Osteoblast (primary cell): ENCODE measurements around the gene ATL2. TPM values are rescaled to one million over a fixed set of nuclear protein-coding genes. Genes with fewer than 3 reads are reported as not detected.
A peak's percentile ranks its signal among the peaks of the same experiment; 100 is the strongest.
"Not testable (repeated sequence)": the region's sequence is repeated elsewhere in the genome, so short reads cannot be mapped to it uniquely, and the experiment has no call there.

ENCODE experiments used
- DNase-seq: peaks from one replicate; pipeline ENCODE4 v3.0.0; 2011; ENCODE audit warnings: low spot score, mixed read lengths; ENCODE audit not compliant: insufficient read length; ENCODE audit errors: missing footprints
- H2AFZ ChIP-seq: 2 replicates; pipeline ENCODE4 v1.6.0; 2011; ENCODE audit warnings: mild to moderate bottlenecking, low read length
- H3K27ac ChIP-seq: 2 replicates; pipeline ENCODE4 v1.5.1; 2011; ENCODE audit warnings: mild to moderate bottlenecking, low read depth, low read length, moderate library complexity
- H3K27me3 ChIP-seq: 2 replicates; pipeline ENCODE4 v1.6.0; 2012; ENCODE audit warnings: mild to moderate bottlenecking, control low read depth, inconsistent platforms, low read length, moderate library complexity; ENCODE audit not compliant: insufficient read depth
- H3K36me3 ChIP-seq: 2 replicates; pipeline ENCODE4 v1.5.1; 2011; ENCODE audit warnings: mild to moderate bottlenecking, low read length, control low read depth, moderate library complexity; ENCODE audit not compliant: insufficient read depth
- H3K4me1 ChIP-seq: 2 replicates; pipeline ENCODE4 v1.5.1; 2011; ENCODE audit warnings: mild to moderate bottlenecking, low read length, control low read depth, moderate library complexity; ENCODE audit not compliant: insufficient read depth
- H3K4me2 ChIP-seq: 2 replicates; pipeline ENCODE4 v1.6.0; 2011; ENCODE audit warnings: mild to moderate bottlenecking, low read length; ENCODE audit not compliant: insufficient read depth
- H3K4me3 ChIP-seq: fragments of 200-600 bp; sonication (generic); 3 replicates; pipeline ENCODE4 v1.5.1; 2012; ENCODE audit warnings: mild to moderate bottlenecking, low read length, inconsistent platforms; ENCODE audit not compliant: insufficient read depth
- H3K79me2 ChIP-seq: 2 replicates; pipeline ENCODE4 v1.6.0; 2012; ENCODE audit warnings: mild to moderate bottlenecking, low read length, control low read depth, inconsistent platforms; ENCODE audit not compliant: insufficient read depth
- H3K9me3 ChIP-seq: 2 replicates; pipeline ENCODE4 v1.5.1; 2011; ENCODE audit warnings: low read depth, low read length, control low read depth
- H4K20me1 ChIP-seq: 2 replicates; pipeline ENCODE4 v1.6.0; 2012; ENCODE audit warnings: mild to moderate bottlenecking, low read length, control low read depth; ENCODE audit not compliant: insufficient read depth
- CTCF ChIP-seq: IDR thresholded peaks from 2 replicates; pipeline ENCODE4 v1.5.1; 2011; ENCODE audit warnings: mild to moderate bottlenecking, low read depth, low read length, moderate library complexity; ENCODE audit errors: extremely low read depth
- total RNA-seq: library from RNA; depleted of rRNA; stranded (reverse); fragments of >200 nt; gene quantifications from 2 replicates; pipeline ENCODE4 v1.2.3, GENCODE V29; 2012

ATL2 gene
- total RNA-seq, 1 donor = 64.4 TPM

- Histone ChIP-seq H3K36me3 (no peaks in the 10 kb centered on the region), H4K20me1 (no peaks in the 10 kb centered on the region), H3K9me3 (no peaks in the 10 kb centered on the region), H3K4me1 (peaks cover 5% of the 10 kb centered on the region), H3K4me2 (peak overlapping the region; percentile 86), H3K4me3 (peak overlapping the region; percentile 72), H3K27me3 (no peaks in the 10 kb centered on the region), H3K79me2 (no peaks in the 10 kb centered on the region), H2AFZ (peak overlapping the region; percentile 88), H3K27ac (peak overlapping the region; percentile 22)
- peak; percentile 29 for TF ChIP-seq CTCF
- DNase-seq = no peak
These were observed 116.6 kb downstream of the ATL2 start for GRCh38 chr2:38260469-38260868.

GRCh38 chr2:38259311-38259710 lies 117.8 kb downstream of the ATL2 start:
- no peak overlapping the region for H3K27ac ChIP-seq
- no peaks in the 10 kb centered on the region for H3K27me3 ChIP-seq
- no peak overlapping the region for H2AFZ ChIP-seq
- no peak overlapping the region for H3K4me3 ChIP-seq
- no peaks in the 10 kb centered on the region for H3K36me3 ChIP-seq
- H3K4me2 ChIP-seq = no peak overlapping the region
- no peak for DNase-seq
- no peaks in the 10 kb centered on the region for H4K20me1 ChIP-seq
- no peaks in the 10 kb centered on the region for H3K79me2 ChIP-seq
- H3K4me1 ChIP-seq = peaks cover 5% of the 10 kb centered on the region
- no peaks in the 10 kb centered on the region for H3K9me3 ChIP-seq
- no peak for TF ChIP-seq CTCF

DNA sequence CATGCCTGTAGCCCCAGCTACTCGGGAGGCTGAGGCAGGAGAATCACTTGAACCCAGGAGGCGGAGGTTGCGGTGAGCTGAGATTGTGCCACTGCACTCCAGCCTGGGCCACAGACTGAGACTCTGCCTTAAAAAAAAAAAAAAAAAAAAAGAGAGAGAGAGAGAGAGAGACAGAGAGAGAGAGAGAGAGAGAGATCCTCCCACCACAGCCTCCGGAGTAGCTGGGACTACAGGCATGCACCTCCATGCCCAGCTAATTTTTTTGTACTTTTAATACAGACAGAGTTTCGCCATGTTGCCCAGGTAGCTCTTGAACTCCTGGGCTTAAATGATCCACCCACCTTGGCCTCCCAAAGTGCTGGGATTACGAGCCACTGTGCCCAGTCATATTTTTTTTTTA lies 119.4 kb downstream of the ATL2 start:
- DNase-seq, H3K9me3 ChIP-seq, H3K4me1 ChIP-seq, H3K36me3 ChIP-seq, H2AFZ ChIP-seq, H3K79me2 ChIP-seq, H4K20me1 ChIP-seq, H3K27ac ChIP-seq, H3K27me3 ChIP-seq, H3K4me3 ChIP-seq, H3K4me2 ChIP-seq: not testable (repeated sequence)

- Histone ChIP-seq H2AFZ (no peak overlapping the region), H3K79me2 (no peaks in the 10 kb centered on the region), H3K27me3 (no peaks in the 10 kb centered on the region), H3K4me1 (peaks cover 5% of the 10 kb centered on the region), H3K4me3 (no peak overlapping the region), H4K20me1 (no peaks in the 10 kb centered on the region), H3K9me3 (no peaks in the 10 kb centered on the region), H3K4me2 (no peak overlapping the region), H3K36me3 (no peaks in the 10 kb centered on the region), H3K27ac (no peak overlapping the region)
- DNase-seq = no peak
- no peak for TF ChIP-seq CTCF
These were observed 120.5 kb downstream of the ATL2 start for GRCh38 chr2:38256610-38257009.
